ENCODE data around the gene DYNLL1. TPM values are rescaled to one million over a fixed set of nuclear protein-coding genes. Genes with fewer than 3 reads are reported as not detected.

The DYNLL1 gene
- total and polyA plus RNA-seq, 2 of the 13 experiments (the other 11 are each of a cell fraction or from before 2014, with no cell fraction given), result 271 to 294 TPM

DNA sequence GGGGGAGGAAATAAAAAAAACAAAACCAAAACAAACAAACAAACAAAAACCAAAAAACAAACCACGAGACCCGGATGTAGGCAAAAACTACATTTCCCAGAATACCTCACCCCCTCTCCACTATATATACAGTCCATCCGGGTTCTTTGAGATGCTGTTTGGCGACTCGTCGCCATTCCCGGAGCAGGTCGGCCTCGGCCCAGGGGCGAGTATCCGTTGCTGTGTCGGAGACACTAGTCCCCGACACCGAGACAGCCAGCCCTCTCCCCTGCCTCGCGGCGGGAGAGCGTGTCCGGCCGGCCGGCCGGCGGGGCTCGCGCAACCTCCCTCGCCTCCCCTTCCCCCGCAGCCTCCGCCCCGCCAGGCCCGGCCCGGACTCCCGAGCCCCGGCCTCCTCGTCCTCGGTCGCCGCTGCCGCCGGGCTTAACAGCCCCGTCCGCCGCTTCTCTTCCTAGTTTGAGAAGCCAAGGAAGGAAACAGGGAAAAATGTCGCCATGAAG is 38.3 kb downstream of the DYNLL1 start, which contains the start of gene RNF10 (continued):
- no peak for TF ChIP-seq SIX4 (CRISPR knock-in tag; IDR thresholded peaks at IDR 0.05)
- no peak for TF ChIP-seq PHF20 (CRISPR knock-in tag; IDR thresholded peaks at IDR 0.05)
- TF ChIP-seq SETDB1 (CRISPR knock-in tag; IDR thresholded peaks at IDR 0.05; ENCODE audit: borderline replicate concordance), result no peak
- no peak for TF ChIP-seq FIP1L1 (IDR thresholded peaks at IDR 0.05; ENCODE audit: borderline replicate concordance, insufficient read depth, low read depth, low read length)
- TF ChIP-seq, protein P1, sequence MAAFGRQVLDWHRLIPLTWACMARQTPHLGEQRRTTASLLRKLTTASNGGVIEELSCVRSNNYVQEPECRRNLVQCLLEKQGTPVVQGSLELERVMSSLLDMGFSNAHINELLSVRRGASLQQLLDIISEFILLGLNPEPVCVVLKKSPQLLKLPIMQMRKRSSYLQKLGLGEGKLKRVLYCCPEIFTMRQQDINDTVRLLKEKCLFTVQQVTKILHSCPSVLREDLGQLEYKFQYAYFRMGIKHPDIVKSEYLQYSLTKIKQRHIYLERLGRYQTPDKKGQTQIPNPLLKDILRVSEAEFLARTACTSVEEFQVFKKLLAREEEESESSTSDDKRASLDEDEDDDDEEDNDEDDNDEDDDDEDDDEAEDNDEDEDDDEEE (CRISPR knock-in tag; IDR thresholded peaks at IDR 0.05), result no peak
- no peak for TF ChIP-seq CBX1 (IDR thresholded peaks at IDR 0.05; ENCODE audit: low read depth)
- no peak for TF ChIP-seq MAFF (IDR thresholded peaks at IDR 0.05; ENCODE audit: low read depth, low read length)
- no peak for TF ChIP-seq ZNF7 (CRISPR knock-in tag; IDR thresholded peaks at IDR 0.05)
- TF ChIP-seq, protein P2, sequence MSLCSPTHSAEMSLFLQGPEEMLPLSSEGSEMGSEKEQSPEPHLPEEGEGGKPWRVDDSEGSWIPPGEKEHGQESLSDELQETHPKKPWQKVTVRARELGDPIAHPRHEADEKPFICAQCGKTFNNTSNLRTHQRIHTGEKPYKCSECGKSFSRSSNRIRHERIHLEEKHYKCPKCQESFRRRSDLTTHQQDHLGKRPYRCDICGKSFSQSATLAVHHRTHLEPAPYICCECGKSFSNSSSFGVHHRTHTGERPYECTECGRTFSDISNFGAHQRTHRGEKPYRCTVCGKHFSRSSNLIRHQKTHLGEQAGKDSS (CRISPR knock-in tag; IDR thresholded peaks at IDR 0.05; ENCODE audit: borderline replicate concordance, low read depth), result 0 out of 2 replicates have a peak, but pooled peaks have one; percentile 35
- TF ChIP-seq POLR2AphosphoS5 (IDR thresholded peaks at IDR 0.05; ENCODE audit: low read depth, low read length), result peak; percentile 98
- TF ChIP-seq ZNF484 (CRISPR knock-in tag; IDR thresholded peaks at IDR 0.05; ENCODE audit: borderline replicate concordance, low read depth), result no peak
- no peak for TF ChIP-seq MYNN (CRISPR knock-in tag; IDR thresholded peaks at IDR 0.05; ENCODE audit: low read depth)
- no peak for TF ChIP-seq FOXM1 (CRISPR knock-in tag; IDR thresholded peaks at IDR 0.05)
- TF ChIP-seq HNF4G (IDR thresholded peaks at IDR 0.05; ENCODE audit: borderline replicate concordance, low read depth, low read length), result no peak
- TF ChIP-seq HNF4G (CRISPR knock-in tag; IDR thresholded peaks at IDR 0.05; ENCODE audit: borderline replicate concordance, low read depth), result no peak
- TF ChIP-seq SAFB2 (CRISPR knock-in tag; IDR thresholded peaks at IDR 0.05; ENCODE audit: borderline replicate concordance, low read depth), result no peak; the same call in 1 of the 2 replicates
- TF ChIP-seq, protein P3, sequence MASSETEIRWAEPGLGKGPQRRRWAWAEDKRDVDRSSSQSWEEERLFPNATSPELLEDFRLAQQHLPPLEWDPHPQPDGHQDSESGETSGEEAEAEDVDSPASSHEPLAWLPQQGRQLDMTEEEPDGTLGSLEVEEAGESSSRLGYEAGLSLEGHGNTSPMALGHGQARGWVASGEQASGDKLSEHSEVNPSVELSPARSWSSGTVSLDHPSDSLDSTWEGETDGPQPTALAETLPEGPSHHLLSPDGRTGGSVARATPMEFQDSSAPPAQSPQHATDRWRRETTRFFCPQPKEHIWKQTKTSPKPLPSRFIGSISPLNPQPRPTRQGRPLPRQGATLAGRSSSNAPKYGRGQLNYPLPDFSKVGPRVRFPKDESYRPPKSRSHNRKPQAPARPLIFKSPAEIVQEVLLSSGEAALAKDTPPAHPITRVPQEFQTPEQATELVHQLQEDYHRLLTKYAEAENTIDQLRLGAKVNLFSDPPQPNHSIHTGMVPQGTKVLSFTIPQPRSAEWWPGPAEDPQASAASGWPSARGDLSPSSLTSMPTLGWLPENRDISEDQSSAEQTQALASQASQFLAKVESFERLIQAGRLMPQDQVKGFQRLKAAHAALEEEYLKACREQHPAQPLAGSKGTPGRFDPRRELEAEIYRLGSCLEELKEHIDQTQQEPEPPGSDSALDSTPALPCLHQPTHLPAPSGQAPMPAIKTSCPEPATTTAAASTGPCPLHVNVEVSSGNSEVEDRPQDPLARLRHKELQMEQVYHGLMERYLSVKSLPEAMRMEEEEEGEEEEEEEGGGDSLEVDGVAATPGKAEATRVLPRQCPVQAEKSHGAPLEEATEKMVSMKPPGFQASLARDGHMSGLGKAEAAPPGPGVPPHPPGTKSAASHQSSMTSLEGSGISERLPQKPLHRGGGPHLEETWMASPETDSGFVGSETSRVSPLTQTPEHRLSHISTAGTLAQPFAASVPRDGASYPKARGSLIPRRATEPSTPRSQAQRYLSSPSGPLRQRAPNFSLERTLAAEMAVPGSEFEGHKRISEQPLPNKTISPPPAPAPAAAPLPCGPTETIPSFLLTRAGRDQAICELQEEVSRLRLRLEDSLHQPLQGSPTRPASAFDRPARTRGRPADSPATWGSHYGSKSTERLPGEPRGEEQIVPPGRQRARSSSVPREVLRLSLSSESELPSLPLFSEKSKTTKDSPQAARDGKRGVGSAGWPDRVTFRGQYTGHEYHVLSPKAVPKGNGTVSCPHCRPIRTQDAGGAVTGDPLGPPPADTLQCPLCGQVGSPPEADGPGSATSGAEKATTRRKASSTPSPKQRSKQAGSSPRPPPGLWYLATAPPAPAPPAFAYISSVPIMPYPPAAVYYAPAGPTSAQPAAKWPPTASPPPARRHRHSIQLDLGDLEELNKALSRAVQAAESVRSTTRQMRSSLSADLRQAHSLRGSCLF (CRISPR knock-in tag; IDR thresholded peaks at IDR 0.05; ENCODE audit: borderline replicate concordance), result no peak
- TF ChIP-seq CREB1 (IDR thresholded peaks at IDR 0.05), result no peak
- TF ChIP-seq CREB1 (CRISPR knock-in tag; IDR thresholded peaks at IDR 0.05), result 0 out of 2 replicates have a peak, but pooled peaks have one; percentile 10
- TF ChIP-seq IRX3 (CRISPR knock-in tag; IDR thresholded peaks at IDR 0.05; ENCODE audit: borderline replicate concordance, low read depth), result no peak
- no peak for TF ChIP-seq EP300 (IDR thresholded peaks at IDR 0.05; ENCODE audit: low read depth in 2 of 2, low read length in 2 of 2)
- TF ChIP-seq EP300 (CRISPR knock-in tag; IDR thresholded peaks at IDR 0.05; ENCODE audit: borderline replicate concordance), result no peak
- TF ChIP-seq, protein P4, sequence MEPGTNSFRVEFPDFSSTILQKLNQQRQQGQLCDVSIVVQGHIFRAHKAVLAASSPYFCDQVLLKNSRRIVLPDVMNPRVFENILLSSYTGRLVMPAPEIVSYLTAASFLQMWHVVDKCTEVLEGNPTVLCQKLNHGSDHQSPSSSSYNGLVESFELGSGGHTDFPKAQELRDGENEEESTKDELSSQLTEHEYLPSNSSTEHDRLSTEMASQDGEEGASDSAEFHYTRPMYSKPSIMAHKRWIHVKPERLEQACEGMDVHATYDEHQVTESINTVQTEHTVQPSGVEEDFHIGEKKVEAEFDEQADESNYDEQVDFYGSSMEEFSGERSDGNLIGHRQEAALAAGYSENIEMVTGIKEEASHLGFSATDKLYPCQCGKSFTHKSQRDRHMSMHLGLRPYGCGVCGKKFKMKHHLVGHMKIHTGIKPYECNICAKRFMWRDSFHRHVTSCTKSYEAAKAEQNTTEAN (CRISPR knock-in tag; conservative IDR thresholded peaks at IDR 0.05), result no peak
- TF ChIP-seq STAG1 (CRISPR knock-in tag; IDR thresholded peaks at IDR 0.05), result no peak
